Measurements from ENCODE around the gene ZFP14.
"Not testable (repeated sequence)": the region's sequence is repeated elsewhere in the genome, so short reads cannot be mapped to it uniquely, and the experiment has no call there.

The ZFP14 gene

DNA sequence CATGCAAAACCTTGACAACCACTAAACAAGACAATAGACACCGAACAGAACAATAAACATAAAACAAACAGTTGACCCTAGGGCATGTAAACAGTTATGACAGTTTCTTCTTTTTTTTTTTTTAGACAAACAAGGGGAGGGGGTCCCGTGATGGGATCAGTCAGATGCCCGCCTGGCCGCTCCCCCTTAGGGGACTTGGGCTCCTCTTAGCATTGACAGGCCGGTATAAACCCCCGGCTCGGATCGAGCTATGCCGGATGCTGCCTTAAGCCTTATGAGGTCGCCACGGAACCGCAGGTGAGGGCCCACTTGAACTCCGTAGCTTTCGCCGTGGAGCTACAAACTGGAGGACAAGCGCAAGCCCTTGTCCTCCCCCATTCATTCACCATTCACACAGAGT is 49.5 kb downstream of the ZFP14 start:
- not testable (repeated sequence) for DNase-seq

DNA sequence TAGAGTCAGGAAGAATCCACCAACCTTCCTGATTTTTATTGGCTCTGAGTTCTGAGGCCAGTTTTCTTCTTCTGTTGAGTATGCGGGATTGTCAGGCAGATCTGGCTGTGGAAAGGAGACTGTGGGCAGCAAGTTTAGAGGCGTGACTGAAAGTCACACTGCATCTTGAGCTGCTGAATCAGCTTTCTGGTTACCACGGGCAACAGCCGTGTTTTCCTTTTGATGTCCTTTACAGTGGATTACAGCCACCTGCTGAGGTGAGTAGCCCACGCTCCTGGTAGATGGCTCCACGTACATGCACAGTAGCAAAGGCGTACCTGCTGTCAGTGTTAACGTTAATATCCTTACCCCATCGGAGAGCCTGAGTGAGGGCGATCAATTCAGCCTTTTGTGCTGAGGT is 52.4 kb downstream of the ZFP14 start:
- DNase-seq: not testable (repeated sequence)

DNA sequence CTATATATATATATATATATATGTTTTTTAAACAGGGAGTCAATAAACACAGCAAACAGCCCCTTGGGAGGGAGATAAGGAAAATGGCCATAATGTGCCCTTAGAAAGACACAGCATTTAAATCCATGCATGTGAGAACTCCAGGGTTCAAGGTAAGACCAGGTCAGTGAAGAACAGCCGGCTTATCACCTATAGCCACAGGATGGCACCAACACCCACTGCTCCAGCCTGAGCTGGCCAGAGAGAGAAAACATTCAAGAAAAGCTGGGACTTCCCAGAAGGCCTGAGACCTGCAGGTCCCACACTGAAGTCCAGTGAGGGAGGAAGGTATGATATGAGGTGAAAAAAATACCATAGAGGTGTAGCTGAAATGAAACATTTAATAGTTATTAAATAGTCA is 63.8 kb downstream of the ZFP14 start:
- DNase-seq: not testable (repeated sequence)

DNA sequence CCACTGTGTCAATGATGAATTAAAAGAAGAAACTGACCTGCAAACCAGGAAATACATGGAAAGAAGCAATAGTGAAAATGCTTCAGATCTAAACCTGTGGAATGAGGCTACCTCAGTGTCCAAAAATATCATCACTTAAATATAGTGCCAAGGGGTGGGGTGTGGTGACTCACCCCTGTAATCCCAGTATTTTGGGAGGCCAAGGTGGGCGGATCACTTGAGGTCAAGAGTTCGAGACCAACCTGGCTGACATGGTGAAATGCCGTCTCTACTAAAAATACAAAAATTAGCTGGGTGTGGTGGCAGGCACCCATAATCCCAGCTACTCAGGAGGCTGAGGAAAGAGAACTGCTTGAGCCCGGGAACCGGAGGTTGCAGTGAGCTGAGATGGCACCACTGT is 64.9 kb downstream of the ZFP14 start:
- not testable (repeated sequence) for DNase-seq

- not testable (repeated sequence) for DNase-seq
These were observed 67.8 kb downstream of the ZFP14 start for GRCh38 chr19:36311098-36311760.

DNA sequence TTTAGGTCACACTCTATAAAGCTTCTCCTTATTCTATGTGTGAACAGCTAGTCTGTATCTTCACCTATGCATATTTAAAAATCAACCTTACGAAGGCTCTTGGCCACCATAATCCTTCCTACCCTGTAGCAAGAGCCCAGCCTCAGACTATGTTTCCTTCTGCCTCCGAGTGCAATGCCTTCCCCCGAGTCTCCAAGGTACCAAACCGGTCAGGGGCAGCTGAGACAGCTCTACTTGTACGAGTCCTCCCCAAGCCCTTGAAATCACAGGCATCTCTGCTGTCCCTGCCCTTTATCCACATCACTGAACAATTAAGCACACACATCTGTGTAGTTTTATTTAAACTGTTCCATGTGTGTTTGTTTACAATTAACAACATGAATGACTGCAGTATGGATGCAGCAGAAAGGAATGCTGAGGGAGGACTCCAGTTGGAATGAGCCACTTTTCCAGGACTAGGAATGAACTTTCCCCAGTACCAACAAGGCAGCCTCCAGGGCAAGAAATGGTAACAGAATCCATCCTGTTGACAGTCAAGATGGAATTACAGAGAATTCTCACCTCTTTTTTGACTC is 68.5 kb downstream of the ZFP14 start:
- not testable (repeated sequence) for DNase-seq

- not testable (repeated sequence) for DNase-seq
These were observed 69.2 kb downstream of the ZFP14 start for GRCh38 chr19:36309759-36310158.

GRCh38 chr19:36309309-36309708 is 69.7 kb downstream of the ZFP14 start:
- not testable (repeated sequence) for DNase-seq

DNA sequence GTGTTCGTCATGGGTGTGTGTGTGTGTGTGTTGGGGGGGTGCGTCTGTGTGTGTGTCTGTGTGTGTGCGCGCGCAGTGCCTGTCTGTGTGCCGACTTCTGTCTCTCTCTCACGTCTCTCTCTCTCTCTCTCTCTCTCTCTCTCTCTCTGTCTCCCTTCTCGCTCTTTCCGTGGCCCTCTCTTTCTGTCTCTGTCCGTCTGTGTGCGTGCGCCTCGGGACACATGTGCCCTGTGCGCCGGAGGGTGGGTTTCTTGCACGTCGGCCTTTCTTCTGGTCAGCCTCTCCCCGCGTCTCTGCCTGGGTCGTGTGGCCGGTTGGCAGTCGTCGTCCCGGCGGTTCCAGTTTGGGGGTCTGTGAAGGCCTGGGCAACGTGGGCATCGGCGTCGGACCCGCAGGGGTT is 86.7 kb downstream of the ZFP14 start:
- DNase-seq: not testable (repeated sequence)

Data from CD4-positive, alpha-beta T cell treated with Interferon alpha-2 for 1 hour (primary cell).